MM.1S (cell line): Measurements from ENCODE around the gene ZNF280B.
"Not testable (repeated sequence)": the region's sequence is repeated elsewhere in the genome, so short reads cannot be mapped to it uniquely, and the experiment has no call there.

Source experiments
- DNase-seq: peaks from one replicate; pipeline ENCODE4 v3.0.0-alpha.2; 2015
- H2AFZ ChIP-seq: fragments of 300-600 bp; sonication (generic); 2 replicates; pipeline ENCODE4 v1.6.0; 2016; ENCODE audit warnings: antibody characterized with exemption, low read length
- H3F3A ChIP-seq: fragments of 300-600 bp; sonication (generic); 2 replicates; pipeline ENCODE4 v1.6.1; 2016; ENCODE audit warnings: mild to moderate bottlenecking, antibody characterized with exemption, low read length, moderate library complexity, mixed read lengths; ENCODE audit not compliant: insufficient read depth
- H3K27ac ChIP-seq: fragments of 300-600 bp; sonication (generic); 2 replicates; pipeline ENCODE4 v1.5.1; 2016; ENCODE audit warnings: mild to moderate bottlenecking, low read length
- H3K27me3 ChIP-seq: fragments of 300-600 bp; sonication (generic); replicated peaks from 2 replicates; pipeline ENCODE4 v1.6.0; 2016; ENCODE audit warnings: low read length; ENCODE audit not compliant: insufficient read depth
- H3K36me3 ChIP-seq: fragments of 300-600 bp; sonication (generic); replicated peaks from 2 replicates; pipeline ENCODE4 v1.6.1; 2016; ENCODE audit warnings: mild to moderate bottlenecking, low read length, mixed read lengths; ENCODE audit not compliant: insufficient read depth
- H3K4me1 ChIP-seq: fragments of 300-600 bp; sonication (generic); 2 replicates; pipeline ENCODE4 v1.6.1; 2016; ENCODE audit warnings: low read length, mixed read lengths
- H3K4me2 ChIP-seq: fragments of 300-600 bp; sonication (generic); 2 replicates; pipeline ENCODE4 v1.6.0; 2016; ENCODE audit warnings: low read depth, low read length
- H3K4me3 ChIP-seq: fragments of 300-600 bp; sonication (generic); 2 replicates; pipeline ENCODE4 v1.5.1; 2016; ENCODE audit warnings: low read length, mixed read lengths
- H3K79me2 ChIP-seq: fragments of 300-600 bp; sonication (generic); 2 replicates; pipeline ENCODE4 v1.6.1; 2016; ENCODE audit warnings: mixed run types, low read length, mixed read lengths
- H3K9ac ChIP-seq: fragments of 300-600 bp; sonication (generic); 2 replicates; pipeline ENCODE4 v1.6.1; 2016; ENCODE audit warnings: low read length, mixed read lengths
- H3K9me2 ChIP-seq: fragments of 300-600 bp; sonication (generic); replicated peaks from 2 replicates; pipeline ENCODE4 v1.6.1; 2016; ENCODE audit warnings: mild to moderate bottlenecking, low read length, mixed read lengths; ENCODE audit not compliant: insufficient read depth
- H3K9me3 ChIP-seq: fragments of 300-600 bp; sonication (generic); replicated peaks from 2 replicates; pipeline ENCODE4 v1.6.1; 2016; ENCODE audit warnings: mild to moderate bottlenecking, low read length, mixed read lengths; ENCODE audit not compliant: insufficient read depth
- H4K20me1 ChIP-seq: fragments of 300-600 bp; sonication (generic); 2 replicates; pipeline ENCODE4 v1.6.1; 2016; ENCODE audit warnings: mild to moderate bottlenecking, low read length, moderate library complexity, mixed read lengths; ENCODE audit not compliant: insufficient read depth
- CTCF ChIP-seq: fragments of 300-600 bp; sonication (generic); IDR thresholded peaks from 2 replicates; pipeline ENCODE4 v1.5.1; 2016; ENCODE audit warnings: antibody characterized with exemption, low read length, mixed read lengths
- EZH2 ChIP-seq: fragments of 300-600 bp; sonication (generic); optimal IDR thresholded peaks from 2 replicates; pipeline ENCODE3; 2017; ENCODE audit warnings: low read depth, mild to moderate bottlenecking, antibody characterized with exemption, low read length, mixed read lengths
- EZH2phosphoT487 ChIP-seq: fragments of 300-600 bp; sonication (generic); IDR thresholded peaks from 2 replicates; pipeline ENCODE4 v1.6.1; 2018; ENCODE audit warnings: antibody characterized with exemption, low read length

Gene ZNF280B

GRCh38 chr22:22442928-22443709 is 65.4 kb downstream of the ZNF280B start:
- Histone ChIP-seq H3K27ac (no peak overlapping the region), H3K9me3 (no peaks in the 10 kb centered on the region), H3K79me2 (no peaks in the 10 kb centered on the region), H3K4me1 (no peaks in the 10 kb centered on the region), H4K20me1 (no peaks in the 10 kb centered on the region), H3K9ac (no peak overlapping the region), H2AFZ (no peak overlapping the region), H3K4me3 (no peak overlapping the region), H3K27me3 (no peaks in the 10 kb centered on the region), H3K4me2 (no peak overlapping the region), H3K36me3 (no peaks in the 10 kb centered on the region), H3K9me2 (no peaks in the 10 kb centered on the region), H3F3A (no peaks in the 10 kb centered on the region)
- TF ChIP-seq EZH2 (no peak), CTCF (no peak), EZH2phosphoT487 (no peak)
- no peak for DNase-seq

- H3F3A ChIP-seq, H3K27me3 ChIP-seq, H3K27ac ChIP-seq, H3K79me2 ChIP-seq, H3K9ac ChIP-seq, H4K20me1 ChIP-seq, DNase-seq, H3K4me3 ChIP-seq, H3K9me3 ChIP-seq, H3K36me3 ChIP-seq, H3K4me1 ChIP-seq, H3K9me2 ChIP-seq, H3K4me2 ChIP-seq, H2AFZ ChIP-seq: not testable (repeated sequence)
Measured at GRCh38 chr22:22441626-22442025, 66.9 kb downstream of the ZNF280B start.

GRCh38 chr22:22440188-22440587 is 68.4 kb downstream of the ZNF280B start:
- Histone ChIP-seq H3K4me1 (no peaks in the 10 kb centered on the region), H3K4me2 (no peak overlapping the region), H3K4me3 (no peak overlapping the region), H3K79me2 (no peaks in the 10 kb centered on the region), H3K27me3 (no peaks in the 10 kb centered on the region), H3K27ac (no peak overlapping the region), H3K9ac (no peak overlapping the region), H3K9me3 (no peaks in the 10 kb centered on the region), H4K20me1 (no peaks in the 10 kb centered on the region), H3K36me3 (no peaks in the 10 kb centered on the region), H3K9me2 (no peaks in the 10 kb centered on the region), H3F3A (no peaks in the 10 kb centered on the region), H2AFZ (no peak overlapping the region)
- TF ChIP-seq EZH2phosphoT487 (no peak), EZH2 (no peak), CTCF (no peak)
- no peak for DNase-seq
